ENCODE data around the gene ARID1B. TPM values are rescaled to one million over a fixed set of nuclear protein-coding genes. Genes with fewer than 3 reads are reported as not detected.

Gene ARID1B
- total RNA-seq, 1 donor from 2014 or later, result 75.4 TPM

GRCh38 chr6:156814036-156814581, 36.9 kb downstream of the ARID1B start:
- DNase-seq (ENCODE audit: low read depth), result no peak

GRCh38 chr6:156816505-156816904, 39.3 kb downstream of the ARID1B start:
- Mint-ChIP-seq H3K27me3 (ENCODE audit: low read depth, unreplicated experiment) (no peaks in the 10 kb centered on the region), H3K4me3 (ENCODE audit: unreplicated experiment) (no peak overlapping the region), H3K27ac (ENCODE audit: unreplicated experiment) (no peak overlapping the region), H3K36me3 (ENCODE audit: low read depth, unreplicated experiment) (no peaks in the 10 kb centered on the region), H3K4me1 (ENCODE audit: low read depth, unreplicated experiment) (peaks cover 36% of the 10 kb centered on the region), H3K9me3 (ENCODE audit: unreplicated experiment) (no peaks in the 10 kb centered on the region)
- no peak overlapping the region for H2AFZ ChIP-seq (ENCODE audit: low read depth, low read length)
- DNase-seq (ENCODE audit: low read depth), result no peak
- peaks cover 98% of the 10 kb centered on the region for H3K79me2 ChIP-seq (ENCODE audit: insufficient read depth, low read length)
- H3K27ac ChIP-seq (ENCODE audit: low read depth, low read length), result no peak overlapping the region
- TF ChIP-seq CTCF (IDR thresholded peaks at IDR 0.05; ENCODE audit: insufficient read depth, low read depth, low read length) (no peak), EZH2 (IDR thresholded peaks at IDR 0.05; ENCODE audit: insufficient read depth, low read length) (no peak)
- H3K9ac ChIP-seq (ENCODE audit: low read length), result no peak overlapping the region
- H4K20me1 ChIP-seq (ENCODE audit: insufficient read depth, low read length), result peaks cover 94% of the 10 kb centered on the region
- H3K9me3 ChIP-seq (ENCODE audit: insufficient read depth, low read depth, low read length), result no peaks in the 10 kb centered on the region
- H3K36me3 ChIP-seq (ENCODE audit: insufficient read depth, low read length), result no peaks in the 10 kb centered on the region
- no peaks in the 10 kb centered on the region for H3K27me3 ChIP-seq (ENCODE audit: insufficient read depth, low read length)
- H3K4me3 ChIP-seq (ENCODE audit: insufficient read depth, low read depth, low read length), result no peak overlapping the region
- H3K4me1 ChIP-seq (ENCODE audit: insufficient read depth, low read length), result no peaks in the 10 kb centered on the region
- no peak for FAIRE-seq
- no peak overlapping the region for H3K4me2 ChIP-seq (ENCODE audit: low read length)

More at GRCh38 chr6:156814036-156814581, 36.9 kb downstream of the ARID1B start:
- Mint-ChIP-seq H3K4me1 (ENCODE audit: low read depth, unreplicated experiment) (peaks cover 29% of the 10 kb centered on the region), H3K27me3 (ENCODE audit: low read depth, unreplicated experiment) (no peaks in the 10 kb centered on the region), H3K27ac (ENCODE audit: unreplicated experiment) (no peak overlapping the region), H3K9me3 (ENCODE audit: unreplicated experiment) (no peaks in the 10 kb centered on the region), H3K4me3 (ENCODE audit: unreplicated experiment) (no peak overlapping the region), H3K36me3 (ENCODE audit: low read depth, unreplicated experiment) (peaks cover 3% of the 10 kb centered on the region)
- no peak overlapping the region for H3K9ac ChIP-seq (ENCODE audit: low read length)
- H4K20me1 ChIP-seq (ENCODE audit: insufficient read depth, low read length), result peaks cover 95% of the 10 kb centered on the region
- no peak overlapping the region for H3K27ac ChIP-seq (ENCODE audit: low read depth, low read length)
- no peak overlapping the region for H3K4me3 ChIP-seq (ENCODE audit: insufficient read depth, low read depth, low read length)
- no peaks in the 10 kb centered on the region for H3K4me1 ChIP-seq (ENCODE audit: insufficient read depth, low read length)
- no peak overlapping the region for H3K4me2 ChIP-seq (ENCODE audit: low read length)
- FAIRE-seq, result no peak
- TF ChIP-seq EZH2 (IDR thresholded peaks at IDR 0.05; ENCODE audit: insufficient read depth, low read length), result no peak
- no peak for TF ChIP-seq CTCF (IDR thresholded peaks at IDR 0.05; ENCODE audit: insufficient read depth, low read depth, low read length)
- no peak overlapping the region for H2AFZ ChIP-seq (ENCODE audit: low read depth, low read length)
- H3K27me3 ChIP-seq (ENCODE audit: insufficient read depth, low read length), result no peaks in the 10 kb centered on the region
- H3K9me3 ChIP-seq (ENCODE audit: insufficient read depth, low read depth, low read length), result no peaks in the 10 kb centered on the region
- no peaks in the 10 kb centered on the region for H3K36me3 ChIP-seq (ENCODE audit: insufficient read depth, low read length)
- H3K79me2 ChIP-seq (ENCODE audit: insufficient read depth, low read length), result peaks cover 98% of the 10 kb centered on the region

GRCh38 chr6:156820089-156820798, 43.1 kb downstream of the ARID1B start:
- Mint-ChIP-seq H3K27ac (ENCODE audit: unreplicated experiment) (peak overlapping the region; percentile 4), H3K9me3 (ENCODE audit: unreplicated experiment) (no peaks in the 10 kb centered on the region), H3K4me1 (ENCODE audit: low read depth, unreplicated experiment) (peaks cover 46% of the 10 kb centered on the region), H3K27me3 (ENCODE audit: low read depth, unreplicated experiment) (no peaks in the 10 kb centered on the region), H3K36me3 (ENCODE audit: low read depth, unreplicated experiment) (peaks cover 4% of the 10 kb centered on the region), H3K4me3 (ENCODE audit: unreplicated experiment) (no peak overlapping the region)
- Histone ChIP-seq H3K79me2 (ENCODE audit: insufficient read depth, low read length) (peaks cover 100% of the 10 kb centered on the region), H3K4me1 (ENCODE audit: insufficient read depth, low read length) (no peaks in the 10 kb centered on the region), H3K27ac (ENCODE audit: low read depth, low read length) (no peak overlapping the region), H3K27me3 (ENCODE audit: insufficient read depth, low read length) (no peaks in the 10 kb centered on the region), H3K9me3 (ENCODE audit: insufficient read depth, low read depth, low read length) (no peaks in the 10 kb centered on the region), H4K20me1 (ENCODE audit: insufficient read depth, low read length) (peaks cover 94% of the 10 kb centered on the region), H3K36me3 (ENCODE audit: insufficient read depth, low read length) (no peaks in the 10 kb centered on the region), H3K9ac (ENCODE audit: low read length) (no peak overlapping the region), H2AFZ (ENCODE audit: low read depth, low read length) (no peak overlapping the region), H3K4me3 (ENCODE audit: insufficient read depth, low read depth, low read length) (no peak overlapping the region), H3K4me2 (ENCODE audit: low read length) (no peak overlapping the region)
- TF ChIP-seq CTCF (IDR thresholded peaks at IDR 0.05; ENCODE audit: insufficient read depth, low read depth, low read length), result no peak
- no peak for TF ChIP-seq EZH2 (IDR thresholded peaks at IDR 0.05; ENCODE audit: insufficient read depth, low read length)
- FAIRE-seq, result no peak
- no peak for DNase-seq (ENCODE audit: low read depth)

Measured in astrocyte (in vitro differentiated cells and primary cell).